Measurements from ENCODE around the gene PAK1IP1.

PAK1IP1 gene

GRCh38 chr6:10742251-10742650, 47.5 kb downstream of the PAK1IP1 start:
- TF ChIP-seq EZH2phosphoT487 (IDR thresholded peaks at IDR 0.05; ENCODE audit: low read length) (no peak), EZH2 (optimal IDR thresholded peaks at IDR 0.05; ENCODE audit: low read depth, low read length) (no peak)
- TF ChIP-seq, protein P1, sequence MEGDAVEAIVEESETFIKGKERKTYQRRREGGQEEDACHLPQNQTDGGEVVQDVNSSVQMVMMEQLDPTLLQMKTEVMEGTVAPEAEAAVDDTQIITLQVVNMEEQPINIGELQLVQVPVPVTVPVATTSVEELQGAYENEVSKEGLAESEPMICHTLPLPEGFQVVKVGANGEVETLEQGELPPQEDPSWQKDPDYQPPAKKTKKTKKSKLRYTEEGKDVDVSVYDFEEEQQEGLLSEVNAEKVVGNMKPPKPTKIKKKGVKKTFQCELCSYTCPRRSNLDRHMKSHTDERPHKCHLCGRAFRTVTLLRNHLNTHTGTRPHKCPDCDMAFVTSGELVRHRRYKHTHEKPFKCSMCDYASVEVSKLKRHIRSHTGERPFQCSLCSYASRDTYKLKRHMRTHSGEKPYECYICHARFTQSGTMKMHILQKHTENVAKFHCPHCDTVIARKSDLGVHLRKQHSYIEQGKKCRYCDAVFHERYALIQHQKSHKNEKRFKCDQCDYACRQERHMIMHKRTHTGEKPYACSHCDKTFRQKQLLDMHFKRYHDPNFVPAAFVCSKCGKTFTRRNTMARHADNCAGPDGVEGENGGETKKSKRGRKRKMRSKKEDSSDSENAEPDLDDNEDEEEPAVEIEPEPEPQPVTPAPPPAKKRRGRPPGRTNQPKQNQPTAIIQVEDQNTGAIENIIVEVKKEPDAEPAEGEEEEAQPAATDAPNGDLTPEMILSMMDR (IDR thresholded peaks at IDR 0.05; ENCODE audit: low read length) = no peak
- no peaks in the 10 kb centered on the region for H4K20me1 ChIP-seq (ENCODE audit: insufficient read depth, low read length)
- 0 out of 2 replicates have a peak, but pooled peaks cover 6% of the 10 kb centered on the region for H3K4me1 ChIP-seq (ENCODE audit: low read length)
- DNase-seq = no peak
- H3K27me3 ChIP-seq (replicated peaks; ENCODE audit: insufficient read depth, low read length) = no peaks in the 10 kb centered on the region
- no peaks in the 10 kb centered on the region for H3K36me3 ChIP-seq (replicated peaks; ENCODE audit: insufficient read depth, low read length)
- no peak overlapping the region for H3K4me3 ChIP-seq (ENCODE audit: low read length)
- H3K27ac ChIP-seq (ENCODE audit: low read length) = no peak overlapping the region
- H3F3A ChIP-seq (ENCODE audit: insufficient read depth, low read length) = no peaks in the 10 kb centered on the region
- no peaks in the 10 kb centered on the region for H3K9me2 ChIP-seq (replicated peaks; ENCODE audit: insufficient read depth, low read length)
- no peaks in the 10 kb centered on the region for H3K9me3 ChIP-seq (replicated peaks; ENCODE audit: insufficient read depth, low read length)
- H3K9ac ChIP-seq (ENCODE audit: low read length) = no peak overlapping the region
- no peaks in the 10 kb centered on the region for H3K79me2 ChIP-seq (ENCODE audit: low read length)
- no peak overlapping the region for H2AFZ ChIP-seq (ENCODE audit: low read length)
- no peak overlapping the region for H3K4me2 ChIP-seq (ENCODE audit: low read depth, low read length)

DNA sequence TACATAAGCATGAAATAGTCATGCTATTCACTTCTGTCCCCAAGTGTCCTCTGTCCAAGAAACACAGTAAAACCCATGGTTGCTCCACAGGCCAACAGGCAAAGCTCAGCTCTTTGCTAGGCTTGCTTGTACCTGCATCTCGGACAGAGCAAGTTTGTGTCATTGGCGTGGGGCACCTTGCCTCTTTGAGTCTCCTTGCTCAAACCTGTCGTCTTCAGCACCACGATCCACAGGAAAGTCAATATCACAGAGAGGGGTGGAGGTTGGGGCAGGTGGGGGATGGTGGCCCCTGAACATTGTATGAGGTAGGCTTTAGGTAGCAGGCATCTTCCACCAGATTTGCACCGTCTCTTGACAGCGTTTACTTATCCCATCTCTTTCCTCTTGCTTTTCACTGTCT, 48.7 kb downstream of the PAK1IP1 start:
- peaks cover 8% of the 10 kb centered on the region for H3K4me1 ChIP-seq (ENCODE audit: low read length)
- H3K27me3 ChIP-seq (replicated peaks; ENCODE audit: insufficient read depth, low read length) = no peaks in the 10 kb centered on the region
- H3K27ac ChIP-seq (ENCODE audit: low read length) = no peak overlapping the region
- no peaks in the 10 kb centered on the region for H4K20me1 ChIP-seq (ENCODE audit: insufficient read depth, low read length)
- H3K79me2 ChIP-seq (ENCODE audit: low read length) = peaks cover 9% of the 10 kb centered on the region
- no peaks in the 10 kb centered on the region for H3F3A ChIP-seq (ENCODE audit: insufficient read depth, low read length)
- no peak for TF ChIP-seq EZH2 (optimal IDR thresholded peaks at IDR 0.05; ENCODE audit: low read depth, low read length)
- TF ChIP-seq, protein P1 (IDR thresholded peaks at IDR 0.05; ENCODE audit: low read length) = no peak
- TF ChIP-seq EZH2phosphoT487 (IDR thresholded peaks at IDR 0.05; ENCODE audit: low read length) = no peak
- no peaks in the 10 kb centered on the region for H3K36me3 ChIP-seq (replicated peaks; ENCODE audit: insufficient read depth, low read length)
- H2AFZ ChIP-seq (ENCODE audit: low read length) = no peak overlapping the region
- H3K4me3 ChIP-seq (ENCODE audit: low read length) = no peak overlapping the region
- H3K9ac ChIP-seq (ENCODE audit: low read length) = no peak overlapping the region
- no peaks in the 10 kb centered on the region for H3K9me2 ChIP-seq (replicated peaks; ENCODE audit: insufficient read depth, low read length)
- H3K9me3 ChIP-seq (replicated peaks; ENCODE audit: insufficient read depth, low read length) = no peaks in the 10 kb centered on the region
- no peak for DNase-seq
- H3K4me2 ChIP-seq (ENCODE audit: low read depth, low read length) = no peak overlapping the region

DNA sequence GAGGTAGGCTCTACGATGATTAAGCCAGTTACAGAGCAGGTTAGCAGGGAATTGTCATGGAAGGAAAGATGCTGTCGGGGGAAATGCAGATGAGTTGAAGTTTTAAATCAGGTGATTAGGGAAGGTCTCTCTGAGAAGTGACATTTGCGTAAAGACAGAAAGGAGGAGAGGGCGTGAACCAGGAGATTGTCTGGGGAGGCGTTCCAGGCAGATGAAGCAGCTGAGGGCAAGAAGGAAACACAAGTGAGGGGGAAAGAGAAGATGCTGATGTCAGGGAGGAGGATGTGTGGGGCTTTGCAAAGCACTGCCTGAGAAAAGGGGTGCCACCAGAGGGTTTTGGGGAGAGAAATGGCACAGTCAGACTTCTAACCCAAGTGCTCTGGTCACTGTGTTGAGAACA, 50.3 kb downstream of the PAK1IP1 start:
- no peaks in the 10 kb centered on the region for H4K20me1 ChIP-seq (ENCODE audit: insufficient read depth, low read length)
- no peak overlapping the region for H3K4me3 ChIP-seq (ENCODE audit: low read length)
- H3K27ac ChIP-seq (ENCODE audit: low read length) = no peak overlapping the region
- H2AFZ ChIP-seq (ENCODE audit: low read length) = no peak overlapping the region
- no peak overlapping the region for H3K9ac ChIP-seq (ENCODE audit: low read length)
- H3K4me1 ChIP-seq (ENCODE audit: low read length) = peaks cover 11% of the 10 kb centered on the region
- H3F3A ChIP-seq (ENCODE audit: insufficient read depth, low read length) = no peaks in the 10 kb centered on the region
- H3K4me2 ChIP-seq (ENCODE audit: low read depth, low read length) = no peak overlapping the region
- TF ChIP-seq, protein P1 (IDR thresholded peaks at IDR 0.05; ENCODE audit: low read length) = no peak
- TF ChIP-seq EZH2phosphoT487 (IDR thresholded peaks at IDR 0.05; ENCODE audit: low read length) (no peak), EZH2 (optimal IDR thresholded peaks at IDR 0.05; ENCODE audit: low read depth, low read length) (no peak)
- peaks cover 25% of the 10 kb centered on the region for H3K79me2 ChIP-seq (ENCODE audit: low read length)
- DNase-seq = no peak
- H3K9me2 ChIP-seq (replicated peaks; ENCODE audit: insufficient read depth, low read length) = no peaks in the 10 kb centered on the region
- no peaks in the 10 kb centered on the region for H3K9me3 ChIP-seq (replicated peaks; ENCODE audit: insufficient read depth, low read length)
- no peaks in the 10 kb centered on the region for H3K27me3 ChIP-seq (replicated peaks; ENCODE audit: insufficient read depth, low read length)
- H3K36me3 ChIP-seq (replicated peaks; ENCODE audit: insufficient read depth, low read length) = no peaks in the 10 kb centered on the region

Data from MM.1S (cell line).